Fibroblast of lung (primary cell): ENCODE data around the gene PPP1R16B.

Experiments used
- CTCF ChIP-seq, 2 donors: IDR thresholded peaks in 1 of 2; conservative IDR thresholded peaks in 1 of 2; 1 replicate in 1 of 2; 2 replicates in 1 of 2; pipeline ENCODE4 v1.5.1; 2011 to 2012; ENCODE audit warnings: low read length in 2 of 2, control low read depth in 1 of 2, inconsistent platforms in 1 of 2, low read depth in 1 of 2, mild to moderate bottlenecking in 1 of 2
- EZH2 ChIP-seq: IDR thresholded peaks from 2 replicates; pipeline ENCODE4 v1.5.1; 2012; ENCODE audit warnings: low read length, control low read depth, mild to moderate bottlenecking; ENCODE audit errors: missing control alignments

DNA sequence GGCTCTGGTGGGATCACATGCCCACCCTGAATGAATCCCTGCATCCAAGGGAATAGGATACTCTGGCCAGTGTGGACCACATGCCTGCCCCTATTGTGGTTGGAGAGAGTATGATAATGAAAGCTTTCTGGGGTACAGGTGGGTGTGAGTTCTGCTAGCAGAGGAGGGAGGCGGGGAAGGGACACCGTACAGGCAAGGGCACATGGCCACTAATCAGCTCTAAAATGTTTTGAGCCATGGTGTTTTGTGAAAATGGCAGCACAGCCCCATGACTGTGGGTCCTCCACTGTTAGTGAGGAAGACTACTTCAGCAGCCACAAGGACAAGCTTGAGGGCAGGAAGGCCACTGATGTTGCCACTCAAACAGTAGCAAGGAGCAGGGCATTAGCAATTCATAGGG, 144.8 kb downstream of the PPP1R16B start:
- TF ChIP-seq CTCF (conservative IDR thresholded peaks at IDR 0.05 in 1 of 2, IDR thresholded peaks at IDR 0.05 in 1 of 2; ENCODE audit: low read depth in 1 of 2, low read length in 2 of 2) (no peak), EZH2 (no peak)
